Aorta (tissue), 5 donors: ENCODE measurements around the gene TNFRSF19. TPM values are rescaled to one million over a fixed set of nuclear protein-coding genes. Genes with fewer than 3 reads are reported as not detected.

Source experiments
- ATAC-seq: fragments of 200-7000 bp; cut with Tn5 transposase; one replicate; pipeline ENCODE4 v1.9.1; 2022; ENCODE audit warnings: moderate library complexity; ENCODE audit not compliant: low FRiP score
- DNase-seq, 2 donors: peaks; one replicate each; pipeline ENCODE4 v3.0.0-alpha.2; 2020
- H3K27ac ChIP-seq, 2 donors: one replicate each; pipeline ENCODE4 v1.5.1; 2013; ENCODE audit warnings: low read length in 2 of 2, mild to moderate bottlenecking in 2 of 2, moderate library complexity in 2 of 2, control low read depth in 1 of 2, inconsistent platforms in 1 of 2, low read depth in 1 of 2
- H3K27me3 ChIP-seq, 2 donors: one replicate each; pipeline ENCODE4 v1.6.1; 2013; ENCODE audit warnings: control low read depth in 1 of 2, low read length in 1 of 2, mild to moderate bottlenecking in 1 of 2, moderate library complexity in 1 of 2; ENCODE audit not compliant: insufficient read depth in 2 of 2, control insufficient read depth in 1 of 2
- H3K36me3 ChIP-seq, 2 donors: one replicate each; pipeline ENCODE4 v1.6.1; 2013; ENCODE audit warnings: control low read depth in 1 of 2, low read length in 1 of 2, mild to moderate bottlenecking in 1 of 2; ENCODE audit not compliant: insufficient read depth in 2 of 2, control insufficient read depth in 1 of 2
- H3K4me1 ChIP-seq, 2 donors: one replicate each; pipeline ENCODE4 v1.6.1; 2013; ENCODE audit warnings: low read length in 2 of 2, control low read depth in 1 of 2, mild to moderate bottlenecking in 1 of 2, moderate library complexity in 1 of 2; ENCODE audit not compliant: insufficient read depth in 2 of 2, control insufficient read depth in 1 of 2
- H3K4me3 ChIP-seq, 2 donors: one replicate each; pipeline ENCODE4 v1.5.1; 2013; ENCODE audit warnings: low read length in 2 of 2, control low read depth in 1 of 2, mild to moderate bottlenecking in 1 of 2
- H3K9me3 ChIP-seq: one replicate; pipeline ENCODE4 v1.6.1; 2013; ENCODE audit warnings: mild to moderate bottlenecking, low read length; ENCODE audit not compliant: control insufficient read depth
- WGBS, 2 donors: extraction: QIAGEN DNeasy Blood & Tissue Kit; methylation state at CpG; one replicate each; pipeline ENCODE4 v1.1.7; 2013; 5-methylcytosine and 5-hydroxymethylcytosine counted together
- intact Hi-C, 2 donors: fragments of 100-400 bp; cut with DNase I; formaldehyde crosslinking; loops; one replicate each; pipeline versions ENCODE4 v1.14.2 to v1.15.0; 2022
- polyA plus RNA-seq, 2 donors: library from polyadenylated mRNA; stranded (reverse); fragments of 200-250 nt; gene quantifications; one replicate each; pipeline ENCODE4 v1.2.3, GENCODE V29; 2013
- total RNA-seq, 2 donors: library from RNA; stranded (reverse); fragmentation: NEBNext Ultra II Directional; extraction: Animal tissue kit (Norgen Biotek cat#: 25700); gene quantifications; one replicate each; pipeline ENCODE4 v1.2.1, GENCODE V29; 2021
- donor health status: healthy with polysubstance abuse.
- donor health status: Bipolar disorder and iron deficiency.
- donor health status: DM: no; HTN: no; CAD: no.
- donor health status: DM: no; HTN: no; CAD: no.
- donor health status: DM: yes; HTN: yes; CAD: no.

The TNFRSF19 gene
- total and polyA plus RNA-seq, 4 donors, result 0.38 to 4.3 (median 1.9) TPM

DNA sequence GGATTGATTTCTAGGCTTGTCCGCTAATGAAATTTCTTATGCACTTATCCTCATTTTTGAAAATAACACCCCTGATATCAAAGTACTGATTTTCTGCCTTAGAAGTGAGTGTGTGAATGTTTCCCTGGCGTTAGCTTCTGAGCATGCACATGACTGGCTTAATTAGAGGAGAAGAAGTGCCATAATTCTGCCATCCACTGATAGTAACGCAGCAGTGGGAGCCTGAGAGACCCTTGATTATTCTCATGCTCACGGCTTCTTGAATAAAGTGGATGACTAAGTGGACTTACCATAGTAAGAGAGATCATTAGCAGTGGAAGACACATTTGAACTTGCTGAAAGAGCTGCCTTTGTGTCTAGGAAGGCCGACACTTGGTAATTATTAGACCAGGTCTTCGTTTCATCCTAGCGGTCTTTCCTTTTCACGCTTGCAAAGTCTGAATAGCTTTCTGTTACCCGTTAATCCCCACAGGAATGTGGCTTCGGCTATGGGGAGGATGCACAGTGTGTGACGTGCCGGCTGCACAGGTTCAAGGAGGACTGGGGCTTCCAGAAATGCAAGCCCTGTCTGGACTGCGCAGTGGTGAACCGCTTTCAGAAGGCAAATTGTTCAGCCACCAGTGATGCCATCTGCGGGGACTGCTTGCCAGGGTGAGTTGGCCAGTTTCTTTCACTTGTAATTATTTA is 45.3 kb downstream of the TNFRSF19 start:
- DNase-seq (no peak), ATAC-seq (no peak)
- no peaks in the 10 kb centered on the region for H3K36me3 ChIP-seq
- no peak overlapping the region for H3K4me3 ChIP-seq
- no peaks in the 10 kb centered on the region for H3K4me1 ChIP-seq
- WGBS, 2 donors, result 96 to 98% methylated on average over 15 of the region's 15 CpGs
- intact Hi-C loops, result no loop called here
- H3K27ac ChIP-seq, result no peak overlapping the region
- no peaks in the 10 kb centered on the region for H3K27me3 ChIP-seq
- no peaks in the 10 kb centered on the region for H3K9me3 ChIP-seq

- intact Hi-C loops, result no loop called here
- DNase-seq (no peak), ATAC-seq (no peak)
- Histone ChIP-seq H3K27ac (no peak overlapping the region), H3K4me1 (no peaks in the 10 kb centered on the region), H3K27me3 (no peaks in the 10 kb centered on the region), H3K9me3 (no peaks in the 10 kb centered on the region), H3K36me3 (no peaks in the 10 kb centered on the region), H3K4me3 (no peak overlapping the region)
- 92 to 98% methylated on average over 2 of the region's 2 CpGs for WGBS, 2 donors
These were observed 46.0 kb downstream of the TNFRSF19 start for GRCh38 chr13:23616228-23616627.

DNA sequence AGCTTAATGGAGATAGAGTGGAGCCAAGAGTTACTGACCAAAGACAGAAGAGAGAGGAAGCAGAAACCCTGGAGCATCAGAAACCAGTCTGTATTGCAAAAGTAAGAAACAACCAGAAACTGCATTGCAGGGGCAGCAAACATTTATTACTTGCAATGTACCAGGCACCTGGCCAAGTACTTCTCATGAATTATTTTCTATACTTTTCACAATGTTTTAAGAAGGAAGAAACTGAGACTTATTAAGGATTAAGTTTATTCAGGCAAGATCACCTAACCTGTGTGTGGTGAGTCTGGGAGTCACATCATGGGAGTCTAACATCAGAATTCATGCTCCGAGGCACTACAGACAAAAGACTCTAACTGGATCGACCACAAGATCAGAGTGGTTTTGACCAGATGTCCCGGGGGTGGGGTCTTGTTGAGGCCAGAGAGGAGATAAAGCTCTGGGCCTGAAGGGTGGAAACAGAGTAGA is 47.4 kb downstream of the TNFRSF19 start:
- Histone ChIP-seq H3K27me3 (no peaks in the 10 kb centered on the region), H3K4me3 (no peak overlapping the region), H3K9me3 (no peaks in the 10 kb centered on the region), H3K36me3 (no peaks in the 10 kb centered on the region), H3K27ac (no peak overlapping the region), H3K4me1 (no peaks in the 10 kb centered on the region)
- no peak for DNase-seq
- intact Hi-C loops, result no loop called here
- no peak for ATAC-seq
- 32 to 46% methylated on average over 3 of the region's 3 CpGs for WGBS, 2 donors

DNA sequence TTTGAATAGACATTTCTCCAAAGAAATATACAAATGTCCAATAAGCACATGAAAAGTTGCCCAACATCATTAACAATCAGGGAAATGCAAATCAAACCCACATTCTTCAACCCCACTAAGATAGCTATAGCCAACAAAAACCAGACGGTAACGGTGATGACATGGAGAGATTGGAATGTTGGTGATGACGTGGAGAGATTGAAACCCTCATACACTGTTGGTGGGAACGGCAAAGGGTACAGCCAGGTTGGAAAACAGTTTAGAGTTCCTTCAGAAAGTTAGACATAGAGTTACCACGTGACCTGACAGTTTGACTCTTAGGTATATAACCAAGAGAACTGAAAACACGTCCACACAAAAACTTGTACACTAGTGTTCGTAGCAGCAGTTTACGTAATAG is 48.1 kb downstream of the TNFRSF19 start:
- intact Hi-C loops, result no loop called here
- Histone ChIP-seq H3K9me3 (no peaks in the 10 kb centered on the region), H3K27me3 (no peaks in the 10 kb centered on the region), H3K4me1 (no peaks in the 10 kb centered on the region), H3K4me3 (no peak overlapping the region), H3K27ac (no peak overlapping the region), H3K36me3 (no peaks in the 10 kb centered on the region)
- DNase-seq (no peak), ATAC-seq (no peak)
- 36 to 46% methylated on average over 8 of the region's 8 CpGs for WGBS, 2 donors

DNA sequence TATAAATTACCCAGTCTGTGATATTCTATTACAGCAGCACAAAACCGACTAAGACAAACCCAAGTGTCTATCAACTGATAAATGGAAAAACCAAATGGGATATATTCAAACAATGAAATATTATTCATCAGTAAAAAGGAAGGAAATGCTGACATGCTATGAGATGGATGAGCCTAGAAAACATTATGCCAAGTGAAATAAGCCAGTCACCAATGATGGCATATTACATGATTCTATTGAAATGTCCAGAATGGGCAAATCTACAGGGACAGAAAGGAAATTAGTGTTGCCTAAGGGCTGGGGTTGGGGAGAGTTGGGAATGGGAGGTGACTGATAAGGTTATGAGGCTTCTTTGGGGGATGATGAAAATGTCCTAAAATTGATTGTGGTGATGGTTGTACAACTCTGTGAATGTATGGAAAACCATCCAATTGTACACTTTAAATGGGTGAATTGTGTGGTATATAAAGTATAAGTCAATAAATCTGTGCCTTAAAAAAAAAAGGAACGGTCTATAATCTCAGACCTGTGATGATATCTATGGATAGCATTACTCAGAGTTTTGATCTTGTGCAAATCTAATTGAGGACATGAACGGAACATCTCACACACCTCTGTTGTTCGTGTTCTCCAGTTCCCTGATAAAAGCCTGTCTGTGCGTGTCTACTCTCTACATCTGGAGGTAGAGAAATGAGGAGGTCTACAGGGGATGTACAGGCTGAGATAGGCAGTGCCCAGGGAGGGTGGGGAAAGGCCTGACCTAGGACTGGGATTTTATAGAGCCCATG is 49.0 kb downstream of the TNFRSF19 start:
- Histone ChIP-seq H3K4me1 (no peaks in the 10 kb centered on the region), H3K27me3 (no peaks in the 10 kb centered on the region), H3K9me3 (no peaks in the 10 kb centered on the region), H3K27ac (no peak overlapping the region), H3K36me3 (no peaks in the 10 kb centered on the region), H3K4me3 (no peak overlapping the region)
- DNase-seq (no peak), ATAC-seq (no peak)
- intact Hi-C loops, result no loop called here
- 90 to 95% methylated on average over 5 of the region's 5 CpGs for WGBS, 2 donors

DNA sequence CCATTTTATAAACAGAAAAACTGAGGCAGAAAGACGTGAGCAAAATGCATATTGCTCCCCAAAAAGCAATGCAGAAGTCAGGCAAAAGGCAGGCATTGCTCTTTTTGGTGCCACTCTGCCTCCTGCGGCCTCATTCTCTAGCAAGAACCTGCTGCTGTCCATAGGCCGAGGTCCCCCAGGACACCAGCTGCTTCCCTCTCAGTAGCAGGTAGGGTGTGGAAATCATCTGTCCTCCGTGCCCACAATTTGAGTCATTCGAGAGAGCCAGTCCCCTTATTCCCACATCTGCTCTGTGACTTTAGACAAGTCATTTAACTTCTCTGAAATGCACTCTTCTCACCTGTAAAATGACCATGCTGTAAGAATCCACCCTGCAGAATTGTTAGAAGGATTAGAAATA is 50.0 kb downstream of the TNFRSF19 start:
- 95 to 96% methylated on average over 5 of the region's 5 CpGs for WGBS, 2 donors
- Histone ChIP-seq H3K9me3 (no peaks in the 10 kb centered on the region), H3K36me3 (no peaks in the 10 kb centered on the region), H3K4me1 (no peaks in the 10 kb centered on the region), H3K27me3 (no peaks in the 10 kb centered on the region), H3K4me3 (no peak overlapping the region), H3K27ac (no peak overlapping the region)
- intact Hi-C loops, result no loop called here
- no peak for ATAC-seq
- no peak for DNase-seq

- no peaks in the 10 kb centered on the region for H3K4me1 ChIP-seq
- no peak for ATAC-seq
- DNase-seq, result no peak
- no peaks in the 10 kb centered on the region for H3K36me3 ChIP-seq
- H3K9me3 ChIP-seq, result no peaks in the 10 kb centered on the region
- H3K27me3 ChIP-seq, result no peaks in the 10 kb centered on the region
- no peak overlapping the region for H3K27ac ChIP-seq
- WGBS, 2 donors, result 90 to 93% methylated on average over 8 of the region's 8 CpGs
- no peak overlapping the region for H3K4me3 ChIP-seq
- intact Hi-C loops, result no loop called here
These were observed 50.6 kb downstream of the TNFRSF19 start for GRCh38 chr13:23620613-23621315.

DNA sequence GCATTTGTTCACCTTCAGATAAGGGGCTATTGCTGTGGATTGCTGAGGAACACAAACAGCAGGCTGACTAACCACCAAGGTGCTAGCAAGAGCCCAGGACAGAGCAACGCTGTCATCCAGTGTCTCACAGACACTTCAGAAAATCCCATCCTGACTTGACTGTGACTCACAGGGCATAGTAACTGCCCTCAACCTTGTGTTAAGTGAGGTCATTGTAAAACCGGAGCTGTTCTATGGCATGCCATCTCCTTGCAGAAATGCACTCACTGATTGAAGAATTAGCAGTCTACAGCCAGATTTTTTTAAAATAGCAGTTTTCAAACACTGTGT is 51.1 kb downstream of the TNFRSF19 start:
- Histone ChIP-seq H3K4me1 (no peaks in the 10 kb centered on the region), H3K9me3 (no peaks in the 10 kb centered on the region), H3K4me3 (no peak overlapping the region), H3K27ac (no peak overlapping the region), H3K36me3 (no peaks in the 10 kb centered on the region), H3K27me3 (no peaks in the 10 kb centered on the region)
- ATAC-seq (no peak), DNase-seq (no peak)
- 44 to 54% methylated on average over 2 of the region's 2 CpGs for WGBS, 2 donors
- intact Hi-C loops, result no loop called here
